Mesothelial cell of epicardium (in vitro differentiated cells): ENCODE data around the gene GALNTL6. TPM values are rescaled to one million over a fixed set of nuclear protein-coding genes. Genes with fewer than 3 reads are reported as not detected.

ENCODE experiments used
- DNase-seq, 2 experiments: peaks; one replicate each; pipeline ENCODE4 v3.0.0; 2021; ENCODE audit warnings: low spot score in 2 of 2; ENCODE audit not compliant: unreplicated experiment in 2 of 2
- H3K27ac Mint-ChIP-seq: 2 replicates; pipeline ENCODE4 v1.8.0; 2021; ENCODE audit warnings: mixed read lengths
- H3K27me3 Mint-ChIP-seq: 2 replicates; pipeline ENCODE4 v1.8.0; 2021; ENCODE audit warnings: low read depth, mixed read lengths
- H3K36me3 Mint-ChIP-seq: 2 replicates; pipeline ENCODE4 v1.8.0; 2021; ENCODE audit warnings: mixed read lengths
- H3K4me1 Mint-ChIP-seq: 2 replicates; pipeline ENCODE4 v1.8.0; 2021; ENCODE audit warnings: mixed read lengths
- H3K4me3 Mint-ChIP-seq: 2 replicates; pipeline ENCODE4 v1.8.0; 2021; ENCODE audit warnings: mild to moderate bottlenecking, moderate library complexity, mixed read lengths
- H3K9me3 Mint-ChIP-seq: 2 replicates; pipeline ENCODE4 v1.8.0; 2021; ENCODE audit warnings: mixed read lengths
- CTCF ChIP-seq: fragments of 200-600 bp; sonication (generic); IDR thresholded peaks from one replicate; pipeline ENCODE4 v1.5.0; 2021; ENCODE audit warnings: antibody characterized with exemption; ENCODE audit not compliant: unreplicated experiment
- total RNA-seq: library from RNA; stranded (reverse); gene quantifications from 3 replicates; pipeline ENCODE4 v1.2.1, GENCODE V29; 2021

The GALNTL6 gene
- total RNA-seq, 1 donor from 2014 or later = 1.3 TPM

- H3K36me3 Mint-ChIP-seq = no peaks in the 10 kb centered on the region
- H3K9me3 Mint-ChIP-seq = no peaks in the 10 kb centered on the region
- no peak overlapping the region for H3K27ac Mint-ChIP-seq
- DNase-seq = no peak
- TF ChIP-seq CTCF = no peak
- no peaks in the 10 kb centered on the region for H3K27me3 Mint-ChIP-seq
- H3K4me1 Mint-ChIP-seq = peaks cover 3% of the 10 kb centered on the region
- H3K4me3 Mint-ChIP-seq = no peak overlapping the region
Observed at GRCh38 chr4:171985129-171985528, 171.9 kb downstream of the GALNTL6 start.

GRCh38 chr4:171993247-171993646 lies 180.0 kb downstream of the GALNTL6 start:
- TF ChIP-seq CTCF = no peak
- no peak for DNase-seq
- Mint-ChIP-seq H3K9me3 (peaks cover 8% of the 10 kb centered on the region), H3K4me3 (no peak overlapping the region), H3K27me3 (no peaks in the 10 kb centered on the region), H3K4me1 (no peaks in the 10 kb centered on the region), H3K27ac (no peak overlapping the region), H3K36me3 (no peaks in the 10 kb centered on the region)

- Mint-ChIP-seq H3K4me1 (peaks cover 3% of the 10 kb centered on the region), H3K4me3 (no peak overlapping the region), H3K36me3 (no peaks in the 10 kb centered on the region), H3K9me3 (peaks cover 2% of the 10 kb centered on the region), H3K27me3 (peaks cover 6% of the 10 kb centered on the region), H3K27ac (no peak overlapping the region)
- DNase-seq = no peak
- no peak for TF ChIP-seq CTCF
Observed at GRCh38 chr4:172007889-172008288, 194.7 kb downstream of the GALNTL6 start.

- DNase-seq = no peak
- Mint-ChIP-seq H3K9me3 (peaks cover 8% of the 10 kb centered on the region), H3K4me3 (no peak overlapping the region), H3K4me1 (peaks cover 3% of the 10 kb centered on the region), H3K36me3 (no peaks in the 10 kb centered on the region), H3K27me3 (peaks cover 6% of the 10 kb centered on the region), H3K27ac (no peak overlapping the region)
- TF ChIP-seq CTCF = no peak
Observed at GRCh38 chr4:172009446-172010230, 196.4 kb downstream of the GALNTL6 start.

- no peak for TF ChIP-seq CTCF
- Mint-ChIP-seq H3K27me3 (peaks cover 2% of the 10 kb centered on the region), H3K27ac (no peak overlapping the region), H3K4me3 (no peak overlapping the region), H3K9me3 (peaks cover 20% of the 10 kb centered on the region), H3K36me3 (no peaks in the 10 kb centered on the region), H3K4me1 (peaks cover 3% of the 10 kb centered on the region)
- no peak for DNase-seq
Observed at GRCh38 chr4:172011196-172011595, 198.0 kb downstream of the GALNTL6 start.
